Measurements from ENCODE around the gene GPR52.

The GPR52 gene

GRCh38 chr1:174469687-174470086, 21.9 kb downstream of the GPR52 start:
- no peak for DNase-seq

- DNase-seq, result no peak
These were observed 31.5 kb downstream of the GPR52 start for GRCh38 chr1:174479281-174479680.

DNA sequence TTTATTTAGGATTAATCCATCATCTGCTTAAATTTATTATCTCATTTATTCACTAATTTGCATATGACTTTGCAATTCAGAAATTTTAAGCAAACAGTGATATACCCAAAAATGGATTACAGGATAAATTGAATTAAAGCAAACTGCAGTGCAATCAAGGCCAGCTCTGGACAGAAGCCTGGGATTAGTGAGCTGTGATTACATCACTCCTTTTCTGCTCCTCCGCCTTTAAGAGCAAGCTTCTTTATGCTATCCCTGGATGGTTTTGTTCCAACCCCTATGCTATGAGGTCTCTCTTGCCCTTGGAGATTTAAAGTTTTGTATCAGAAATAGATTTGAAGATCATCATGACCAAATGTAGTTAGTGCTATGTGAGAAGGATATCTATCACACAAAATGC, 32.6 kb downstream of the GPR52 start:
- DNase-seq, result no peak

DNA sequence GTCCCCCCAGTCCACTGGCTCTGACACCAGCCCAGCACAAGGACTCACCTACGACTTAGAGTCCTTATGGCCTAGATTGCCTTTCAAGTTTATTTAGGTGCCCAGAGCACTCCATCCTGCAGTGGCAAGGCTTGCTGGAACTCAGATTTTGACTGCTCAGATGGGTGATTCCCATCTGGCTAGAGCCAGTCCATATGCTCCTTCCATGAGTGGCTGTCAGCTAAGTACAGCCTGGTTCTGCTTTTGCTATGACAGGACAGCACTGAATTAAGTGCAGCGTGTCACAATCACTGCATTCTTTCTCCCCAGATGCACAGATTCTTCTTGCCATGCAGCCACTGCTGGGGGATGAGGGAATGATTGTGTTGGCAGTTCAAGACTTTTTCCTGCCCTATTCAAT, 43.8 kb downstream of the GPR52 start:
- no peak for DNase-seq

DNA sequence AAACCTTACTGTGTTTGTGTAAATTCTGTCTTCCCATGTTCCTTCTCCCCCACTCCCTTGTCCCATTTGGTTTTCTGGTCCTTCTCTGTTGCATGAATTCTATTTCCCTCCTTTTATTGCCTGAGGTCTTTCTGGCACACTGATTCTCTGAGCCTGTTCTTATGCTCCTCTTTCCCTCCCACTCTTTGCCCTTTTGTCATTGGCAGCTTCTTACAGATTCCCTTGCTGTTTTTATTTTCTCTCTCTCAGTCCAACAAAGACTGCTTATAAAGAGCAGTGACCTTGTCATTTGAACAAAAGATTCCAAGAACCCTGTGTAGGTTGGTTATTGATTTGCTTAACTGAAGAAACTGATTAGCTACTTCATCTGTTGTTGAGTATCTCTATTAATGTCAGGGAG, 49.7 kb downstream of the GPR52 start:
- no peak for DNase-seq
